Activated naive CD8-positive, alpha-beta T cell treated with anti-CD3 and anti-CD28 coated beads for 36 hours (primary cell): ENCODE data around the gene COA8. TPM values are rescaled to one million over a fixed set of nuclear protein-coding genes. Genes with fewer than 3 reads are reported as not detected.
A peak's percentile ranks its signal among the peaks of the same experiment; 100 is the strongest.

Source experiments
- DNase-seq: peaks from one replicate; pipeline ENCODE4 v3.0.0; 2021
- H3K27ac Mint-ChIP-seq: one replicate; pipeline ENCODE4 v1.8.0; 2022; ENCODE audit warnings: mild to moderate bottlenecking, moderate library complexity, mixed read lengths
- H3K27me3 Mint-ChIP-seq: one replicate; pipeline ENCODE4 v1.8.0; 2022; ENCODE audit warnings: mild to moderate bottlenecking, mixed read lengths
- H3K36me3 Mint-ChIP-seq: one replicate; pipeline ENCODE4 v1.8.0; 2021; ENCODE audit warnings: mild to moderate bottlenecking, mixed read lengths
- H3K4me1 Mint-ChIP-seq: one replicate; pipeline ENCODE4 v1.8.0; 2021; ENCODE audit warnings: mixed read lengths
- H3K4me3 Mint-ChIP-seq: one replicate; pipeline ENCODE4 v1.8.0; 2022; ENCODE audit warnings: mild to moderate bottlenecking, moderate library complexity, mixed read lengths
- H3K9me3 Mint-ChIP-seq: one replicate; pipeline ENCODE4 v1.8.0; 2022; ENCODE audit warnings: mixed read lengths
- total RNA-seq, 2 experiments: library from RNA; stranded (reverse); gene quantifications; one replicate each; pipeline ENCODE4 v1.2.3, GENCODE V29; 2021

Gene COA8
- total RNA-seq, 2 experiments from 2014 or later, result 42.9 to 44.2 TPM

GRCh38 chr14:103625356-103626095 lies 62.8 kb downstream of the COA8 start:
- peak; percentile 27 for DNase-seq
- Mint-ChIP-seq H3K36me3 (no peaks in the 10 kb centered on the region), H3K4me3 (peak overlapping the region; percentile 65), H3K4me1 (peaks cover 20% of the 10 kb centered on the region), H3K27ac (peak overlapping the region; percentile 83), H3K9me3 (no peaks in the 10 kb centered on the region), H3K27me3 (peaks cover 20% of the 10 kb centered on the region)

GRCh38 chr14:103626146-103626850 lies 63.5 kb downstream of the COA8 start:
- H3K36me3 Mint-ChIP-seq, result no peaks in the 10 kb centered on the region
- no peak for DNase-seq
- no peak overlapping the region for H3K4me3 Mint-ChIP-seq
- no peaks in the 10 kb centered on the region for H3K9me3 Mint-ChIP-seq
- no peak overlapping the region for H3K27ac Mint-ChIP-seq
- peaks cover 24% of the 10 kb centered on the region for H3K4me1 Mint-ChIP-seq
- peaks cover 16% of the 10 kb centered on the region for H3K27me3 Mint-ChIP-seq

GRCh38 chr14:103627073-103628025 lies 64.6 kb downstream of the COA8 start:
- Mint-ChIP-seq H3K4me1 (peaks cover 24% of the 10 kb centered on the region), H3K27ac (no peak overlapping the region), H3K4me3 (peak overlapping the region; percentile 32), H3K36me3 (no peaks in the 10 kb centered on the region), H3K9me3 (no peaks in the 10 kb centered on the region), H3K27me3 (peaks cover 13% of the 10 kb centered on the region)
- DNase-seq, result no peak

- H3K9me3 Mint-ChIP-seq, result no peaks in the 10 kb centered on the region
- peak; percentile 30 for DNase-seq
- peak overlapping the region; percentile 86 for H3K4me3 Mint-ChIP-seq
- H3K4me1 Mint-ChIP-seq, result peaks cover 29% of the 10 kb centered on the region
- peak overlapping the region; percentile 84 for H3K27ac Mint-ChIP-seq
- H3K36me3 Mint-ChIP-seq, result no peaks in the 10 kb centered on the region
- peaks cover 5% of the 10 kb centered on the region for H3K27me3 Mint-ChIP-seq
These were observed 65.5 kb downstream of the COA8 start for GRCh38 chr14:103628221-103628683.

- peaks cover 30% of the 10 kb centered on the region for H3K4me1 Mint-ChIP-seq
- H3K4me3 Mint-ChIP-seq, result peak within 1 kb of the TSS; percentile 86
- no peaks in the 10 kb centered on the region for H3K9me3 Mint-ChIP-seq
- H3K27me3 Mint-ChIP-seq, result peaks cover 5% of the 10 kb centered on the region
- peak within 1 kb of the TSS; percentile 89 for H3K27ac Mint-ChIP-seq
- no peaks in the 10 kb centered on the region for H3K36me3 Mint-ChIP-seq
- DNase-seq, result peak; percentile 87
These were observed 66.1 kb downstream of the COA8 start, which contains the start of gene KLC1 for GRCh38 chr14:103628684-103629502. Gene KLC1, plus strand, starts transcription at chr14:103629211. Its CDS starts 25,354 bp downstream, at chr14:103654565.

GRCh38 chr14:103629503-103630121 lies 66.9 kb downstream of the COA8 start:
- DNase-seq, result peak; percentile 64
- no peaks in the 10 kb centered on the region for H3K36me3 Mint-ChIP-seq

GRCh38 chr14:103630364-103631108 lies 67.8 kb downstream of the COA8 start:
- H3K4me1 Mint-ChIP-seq, result peaks cover 33% of the 10 kb centered on the region
- peak overlapping the region; percentile 86 for H3K4me3 Mint-ChIP-seq
- no peaks in the 10 kb centered on the region for H3K36me3 Mint-ChIP-seq
- H3K27ac Mint-ChIP-seq, result no peak overlapping the region
- H3K9me3 Mint-ChIP-seq, result no peaks in the 10 kb centered on the region
- no peaks in the 10 kb centered on the region for H3K27me3 Mint-ChIP-seq
- no peak for DNase-seq

More at GRCh38 chr14:103629503-103630121, 66.9 kb downstream of the COA8 start:
- Mint-ChIP-seq H3K4me1 (peaks cover 33% of the 10 kb centered on the region), H3K4me3 (peak overlapping the region; percentile 86), H3K27me3 (peaks cover 5% of the 10 kb centered on the region), H3K9me3 (no peaks in the 10 kb centered on the region), H3K27ac (peak overlapping the region; percentile 89)

GRCh38 chr14:103633391-103633790 lies 70.6 kb downstream of the COA8 start:
- H3K27me3 Mint-ChIP-seq, result no peaks in the 10 kb centered on the region
- H3K9me3 Mint-ChIP-seq, result no peaks in the 10 kb centered on the region
- H3K27ac Mint-ChIP-seq, result no peak overlapping the region
- peaks cover 17% of the 10 kb centered on the region for H3K36me3 Mint-ChIP-seq
- peaks cover 49% of the 10 kb centered on the region for H3K4me1 Mint-ChIP-seq
- DNase-seq, result no peak
- no peak overlapping the region for H3K4me3 Mint-ChIP-seq

GRCh38 chr14:103634156-103634555 lies 71.4 kb downstream of the COA8 start:
- Mint-ChIP-seq H3K4me3 (no peak overlapping the region), H3K9me3 (no peaks in the 10 kb centered on the region), H3K36me3 (peaks cover 17% of the 10 kb centered on the region), H3K27ac (no peak overlapping the region), H3K27me3 (no peaks in the 10 kb centered on the region), H3K4me1 (peaks cover 54% of the 10 kb centered on the region)
- DNase-seq, result no peak

GRCh38 chr14:103638594-103638993 lies 75.8 kb downstream of the COA8 start:
- Mint-ChIP-seq H3K27me3 (no peaks in the 10 kb centered on the region), H3K4me1 (peaks cover 42% of the 10 kb centered on the region), H3K9me3 (no peaks in the 10 kb centered on the region), H3K36me3 (peaks cover 20% of the 10 kb centered on the region), H3K4me3 (no peak overlapping the region), H3K27ac (no peak overlapping the region)
- no peak for DNase-seq
